Ascending aorta (tissue), 2 donors: ENCODE data around the gene FASTK. TPM values are rescaled to one million over a fixed set of nuclear protein-coding genes. Genes with fewer than 3 reads are reported as not detected.

Experiments used
- DNase-seq, 2 donors: peaks; one replicate each; pipeline ENCODE4 v3.0.0-alpha.2; 2019; ENCODE audit warnings: low spot score in 2 of 2
- H3K27ac ChIP-seq, 2 donors: fragments of 200-600 bp; sonication (generic); one replicate each; pipeline ENCODE4 v1.5.1; 2016 to 2017; ENCODE audit warnings: mild to moderate bottlenecking in 1 of 2
- H3K27me3 ChIP-seq: fragments of 200-600 bp; sonication (generic); one replicate; pipeline ENCODE4 v1.5.1; 2017
- H3K36me3 ChIP-seq, 2 donors: fragments of 200-600 bp; sonication (generic); one replicate each; pipeline ENCODE4 v1.5.1; 2016
- H3K4me1 ChIP-seq, 2 donors: fragments of 200-600 bp; sonication (generic); one replicate each; pipeline ENCODE4 v1.5.1; 2016 to 2017; ENCODE audit warnings: mild to moderate bottlenecking in 1 of 2
- H3K4me3 ChIP-seq, 2 donors: fragments of 200-600 bp; sonication (generic); one replicate each; pipeline ENCODE4 v1.5.1; 2016 to 2017; ENCODE audit warnings: mild to moderate bottlenecking in 1 of 2
- H3K9me3 ChIP-seq, 2 donors: fragments of 200-600 bp; sonication (generic); one replicate each; pipeline ENCODE4 v1.5.1; 2016
- intact Hi-C: fragments of 100-400 bp; cut with DNase I; formaldehyde crosslinking; loops from one replicate; pipeline ENCODE4 v1.15.1; 2023
- total RNA-seq: library from RNA; depleted of rRNA; stranded (reverse); fragments of >200 nt; gene quantifications from one replicate; pipeline ENCODE4 v1.1.0, GENCODE V29; 2016
- TF ChIP-seq, protein P1 (sequence below), 3 experiments: fragments of 200-600 bp in 2 of 3; fragments of 450-650 bp in 1 of 3; sonication (generic) in 2 of 3; IDR thresholded peaks; one replicate each; pipeline ENCODE4 v1.5.1; 2016 to 2019; ENCODE audit warnings: antibody characterized with exemption in 3 of 3, mild to moderate bottlenecking in 1 of 3, moderate library complexity in 1 of 3

FASTK gene
- total RNA-seq, 1 donor from 2014 or later = 121 TPM

- H3K27me3 ChIP-seq = no peaks in the 10 kb centered on the region
- H3K27ac ChIP-seq = no peak overlapping the region
- H3K4me1 ChIP-seq = peaks cover 7 to 15% of the 10 kb centered on the region in 2 donors
- TF ChIP-seq, protein P1, sequence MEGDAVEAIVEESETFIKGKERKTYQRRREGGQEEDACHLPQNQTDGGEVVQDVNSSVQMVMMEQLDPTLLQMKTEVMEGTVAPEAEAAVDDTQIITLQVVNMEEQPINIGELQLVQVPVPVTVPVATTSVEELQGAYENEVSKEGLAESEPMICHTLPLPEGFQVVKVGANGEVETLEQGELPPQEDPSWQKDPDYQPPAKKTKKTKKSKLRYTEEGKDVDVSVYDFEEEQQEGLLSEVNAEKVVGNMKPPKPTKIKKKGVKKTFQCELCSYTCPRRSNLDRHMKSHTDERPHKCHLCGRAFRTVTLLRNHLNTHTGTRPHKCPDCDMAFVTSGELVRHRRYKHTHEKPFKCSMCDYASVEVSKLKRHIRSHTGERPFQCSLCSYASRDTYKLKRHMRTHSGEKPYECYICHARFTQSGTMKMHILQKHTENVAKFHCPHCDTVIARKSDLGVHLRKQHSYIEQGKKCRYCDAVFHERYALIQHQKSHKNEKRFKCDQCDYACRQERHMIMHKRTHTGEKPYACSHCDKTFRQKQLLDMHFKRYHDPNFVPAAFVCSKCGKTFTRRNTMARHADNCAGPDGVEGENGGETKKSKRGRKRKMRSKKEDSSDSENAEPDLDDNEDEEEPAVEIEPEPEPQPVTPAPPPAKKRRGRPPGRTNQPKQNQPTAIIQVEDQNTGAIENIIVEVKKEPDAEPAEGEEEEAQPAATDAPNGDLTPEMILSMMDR (IDR thresholded peaks at IDR 0.05) = no peak
- H3K36me3 ChIP-seq = no peaks in the 10 kb centered on the region
- intact Hi-C loops = no loop called here
- no peaks in the 10 kb centered on the region for H3K9me3 ChIP-seq
- no peak overlapping the region for H3K4me3 ChIP-seq
- no peak for DNase-seq
Measured at GRCh38 chr7:151053096-151053495, 27.5 kb downstream of the FASTK start.

DNA sequence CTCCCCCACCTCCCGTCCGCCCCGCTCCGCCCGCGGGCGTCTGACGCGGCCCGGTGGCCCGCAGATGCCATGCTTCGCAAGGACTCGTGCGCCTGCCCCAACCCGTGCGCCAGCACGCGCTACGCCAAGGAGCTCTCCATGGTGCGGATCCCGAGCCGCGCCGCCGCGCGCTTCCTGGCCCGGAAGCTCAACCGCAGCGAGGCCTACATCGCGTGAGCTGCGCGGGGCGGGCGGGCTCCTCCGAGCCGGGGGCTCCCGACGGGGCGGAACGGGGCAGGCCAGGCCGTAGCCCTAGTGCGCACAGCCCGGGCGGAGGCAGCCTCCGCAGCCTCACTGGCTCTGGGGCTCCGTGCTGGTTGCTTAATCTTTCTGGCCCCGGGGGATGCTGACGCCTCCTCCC lies 29.5 kb downstream of the FASTK start:
- DNase-seq = no peak
- TF ChIP-seq, protein P1 (IDR thresholded peaks at IDR 0.05) = no peak
- H3K27ac ChIP-seq = no peak overlapping the region
- intact Hi-C loops = no loop called here
- H3K9me3 ChIP-seq = no peaks in the 10 kb centered on the region
- H3K36me3 ChIP-seq = no peaks in the 10 kb centered on the region
- H3K4me1 ChIP-seq = peaks cover 0 to 7% of the 10 kb centered on the region in 2 donors
- no peaks in the 10 kb centered on the region for H3K27me3 ChIP-seq
- no peak overlapping the region for H3K4me3 ChIP-seq

GRCh38 chr7:151048911-151049463 lies 31.6 kb downstream of the FASTK start:
- intact Hi-C loops = no loop called here
- no peak overlapping the region for H3K4me3 ChIP-seq
- TF ChIP-seq, protein P1 (IDR thresholded peaks at IDR 0.05) = no peak
- peaks cover 0 to 7% of the 10 kb centered on the region in 2 donors for H3K36me3 ChIP-seq
- H3K27ac ChIP-seq = no peak overlapping the region
- H3K27me3 ChIP-seq = no peaks in the 10 kb centered on the region
- no peak for DNase-seq
- H3K9me3 ChIP-seq = no peaks in the 10 kb centered on the region
- peaks cover 0 to 7% of the 10 kb centered on the region in 2 donors for H3K4me1 ChIP-seq

- H3K36me3 ChIP-seq = peaks cover 0 to 10% of the 10 kb centered on the region in 2 donors
- H3K4me1 ChIP-seq = peaks cover 0 to 7% of the 10 kb centered on the region in 2 donors
- no peaks in the 10 kb centered on the region for H3K9me3 ChIP-seq
- TF ChIP-seq, protein P1 (IDR thresholded peaks at IDR 0.05) = no peak
- intact Hi-C loops = no loop called here
- no peak within 1 kb of the TSS for H3K4me3 ChIP-seq
- no peaks in the 10 kb centered on the region for H3K27me3 ChIP-seq
- DNase-seq = no peak
- H3K27ac ChIP-seq = no peak within 1 kb of the TSS
Measured at GRCh38 chr7:151047976-151048815, 32.4 kb downstream of the FASTK start, which contains the start of gene ASIC3. Gene ASIC3, plus strand, starts transcription at chr7:151048531. Its CDS starts 355 bp downstream, at chr7:151048886.

DNA sequence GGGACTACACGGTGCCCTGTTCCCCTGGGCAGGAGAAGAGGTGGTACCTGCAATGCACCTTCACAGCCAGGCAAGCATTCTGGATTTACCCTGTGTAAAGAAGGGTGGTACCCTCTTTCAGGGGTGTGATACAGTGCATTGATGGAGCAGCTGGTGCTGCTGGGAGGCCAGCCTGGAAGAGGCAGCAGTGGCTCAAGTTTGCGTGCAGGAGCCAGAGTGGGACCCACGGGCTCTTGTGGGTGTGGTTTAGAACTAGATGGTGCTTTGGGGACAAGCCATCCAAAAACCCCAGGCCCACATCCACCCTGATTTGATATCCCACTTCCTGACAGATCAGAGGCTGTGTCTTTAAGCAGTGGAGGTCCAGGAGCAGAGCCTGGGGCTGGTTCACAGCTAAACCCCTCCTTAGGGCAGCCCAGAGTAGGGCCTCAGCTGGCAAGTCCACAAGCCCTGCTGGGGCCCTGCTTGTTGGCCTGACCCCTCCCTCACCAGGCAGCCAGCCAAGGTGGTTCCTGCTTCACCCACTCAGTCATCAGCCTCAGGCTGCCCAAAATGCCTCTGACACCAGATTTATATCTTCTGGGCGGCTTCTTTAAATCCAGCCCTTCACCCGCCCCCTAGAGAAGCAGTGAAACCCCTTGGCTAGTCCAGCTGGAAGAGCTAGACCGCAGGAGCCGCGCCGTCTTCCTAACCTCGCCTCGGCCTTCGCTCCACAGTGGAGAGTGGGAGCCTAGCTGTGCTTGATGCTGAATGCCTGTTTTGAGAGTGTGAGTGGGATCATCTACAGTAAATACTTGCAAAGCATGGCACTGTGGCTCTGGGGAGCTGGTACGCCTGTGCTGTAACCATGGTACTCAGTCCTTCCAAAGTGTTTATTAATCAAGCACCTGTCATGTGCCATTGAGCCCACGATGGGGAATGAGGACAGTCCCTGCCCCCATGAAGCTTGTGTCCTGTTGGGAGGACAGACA lies 33.7 kb downstream of the FASTK start:
- DNase-seq = no peak
- H3K9me3 ChIP-seq = no peaks in the 10 kb centered on the region
- TF ChIP-seq, protein P1 (IDR thresholded peaks at IDR 0.05) = no peak
- H3K4me1 ChIP-seq = peaks cover 0 to 7% of the 10 kb centered on the region in 2 donors
- no peak overlapping the region for H3K4me3 ChIP-seq
- no peaks in the 10 kb centered on the region for H3K27me3 ChIP-seq
- no peak overlapping the region for H3K27ac ChIP-seq
- intact Hi-C loops = no loop called here
- peaks cover 4 to 12% of the 10 kb centered on the region in 2 donors for H3K36me3 ChIP-seq
